OCI-LY3 (cell line): Measurements from ENCODE around the gene OXTR.
A peak's percentile ranks its signal among the peaks of the same experiment; 100 is the strongest.

Experiments used
- H2AFZ ChIP-seq: fragments of 200-600, 300-600 bp; shearing (Covaris generic); 2 replicates; pipeline ENCODE4 v1.6.0; 2014; ENCODE audit warnings: antibody characterized with exemption, low read depth, low read length
- H3K27ac ChIP-seq: fragments of 200-600, 300-600 bp; sonication (generic); 2 replicates; pipeline ENCODE4 v1.5.1; 2014; ENCODE audit warnings: mild to moderate bottlenecking, low read length, moderate library complexity, mixed read lengths
- H3K27me3 ChIP-seq: fragments of 200-600, 300-600 bp; sonication (generic); 2 replicates; pipeline ENCODE4 v1.6.1; 2014; ENCODE audit warnings: low read depth, low read length, mixed read lengths
- H3K36me3 ChIP-seq: fragments of 200-600, 300-600 bp; sonication (generic); replicated peaks from 2 replicates; pipeline ENCODE3; 2014; ENCODE audit warnings: low read depth, low read length, mixed read lengths
- H3K4me1 ChIP-seq: fragments of 300-600, 200-600 bp; sonication (generic); 2 replicates; pipeline ENCODE4 v1.6.1; 2014; ENCODE audit warnings: low read length, mixed read lengths
- H3K4me2 ChIP-seq: fragments of 200-600, 300-600 bp; sonication (generic); 2 replicates; pipeline ENCODE4 v1.6.1; 2014; ENCODE audit warnings: low read length, mixed read lengths
- H3K4me3 ChIP-seq: fragments of 300-600, 200-600 bp; sonication (generic); 2 replicates; pipeline ENCODE4 v1.5.1; 2014; ENCODE audit warnings: antibody characterized with exemption, mild to moderate bottlenecking, low read length, moderate library complexity
- H3K79me2 ChIP-seq: fragments of 300-600, 200-600 bp; shearing (Covaris generic); 2 replicates; pipeline ENCODE4 v1.6.1; 2014; ENCODE audit warnings: mild to moderate bottlenecking, low read length, mixed read lengths
- H3K9ac ChIP-seq: fragments of 300-600, 200-600 bp; shearing (Covaris generic); 2 replicates; pipeline ENCODE4 v1.6.0; 2014; ENCODE audit warnings: mild to moderate bottlenecking, low read length, moderate library complexity
- H3K9me3 ChIP-seq: fragments of 200-600, 300-600 bp; shearing (Covaris generic); 2 replicates; pipeline ENCODE4 v1.6.1; 2014; ENCODE audit warnings: low read length, mixed read lengths; ENCODE audit not compliant: insufficient read depth
- H4K20me1 ChIP-seq: fragments of 200-600, 300-600 bp; sonication (generic); 2 replicates; pipeline ENCODE4 v1.6.1; 2016; ENCODE audit warnings: low read length, mixed read lengths; ENCODE audit not compliant: insufficient read depth
- EZH2phosphoT487 ChIP-seq: fragments of 200-600 bp; shearing (Covaris generic); IDR thresholded peaks from 2 replicates; pipeline ENCODE4 v1.6.1; 2018; ENCODE audit warnings: antibody characterized with exemption, mixed run types, low read depth
- TF ChIP-seq, protein P1 (sequence below): fragments of 200-600, 300-600 bp; sonication (generic); IDR thresholded peaks from 2 replicates; pipeline ENCODE4 v1.5.1; 2014; ENCODE audit warnings: antibody characterized with exemption, low read length, low read depth

Gene OXTR

DNA sequence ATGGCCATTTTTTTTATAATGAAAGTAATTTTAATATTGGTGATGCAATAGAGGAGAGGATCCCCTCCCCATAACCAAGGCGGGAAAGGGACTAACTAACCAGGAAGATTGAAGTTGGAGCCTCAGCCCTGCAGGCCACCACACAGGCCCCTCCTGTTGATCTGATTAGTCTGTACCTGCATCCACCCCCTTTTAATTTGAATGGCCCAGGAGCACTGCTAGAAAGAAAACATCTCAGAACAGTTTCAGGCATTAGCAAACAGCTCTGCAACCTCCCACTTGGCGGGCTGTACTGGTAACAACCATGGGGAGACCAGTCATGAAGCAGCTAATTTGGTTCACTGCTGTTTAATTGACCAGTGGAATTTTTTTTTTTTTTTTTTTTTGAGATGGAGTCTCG is 25.5 kb downstream of the OXTR start:
- TF ChIP-seq, protein P1, sequence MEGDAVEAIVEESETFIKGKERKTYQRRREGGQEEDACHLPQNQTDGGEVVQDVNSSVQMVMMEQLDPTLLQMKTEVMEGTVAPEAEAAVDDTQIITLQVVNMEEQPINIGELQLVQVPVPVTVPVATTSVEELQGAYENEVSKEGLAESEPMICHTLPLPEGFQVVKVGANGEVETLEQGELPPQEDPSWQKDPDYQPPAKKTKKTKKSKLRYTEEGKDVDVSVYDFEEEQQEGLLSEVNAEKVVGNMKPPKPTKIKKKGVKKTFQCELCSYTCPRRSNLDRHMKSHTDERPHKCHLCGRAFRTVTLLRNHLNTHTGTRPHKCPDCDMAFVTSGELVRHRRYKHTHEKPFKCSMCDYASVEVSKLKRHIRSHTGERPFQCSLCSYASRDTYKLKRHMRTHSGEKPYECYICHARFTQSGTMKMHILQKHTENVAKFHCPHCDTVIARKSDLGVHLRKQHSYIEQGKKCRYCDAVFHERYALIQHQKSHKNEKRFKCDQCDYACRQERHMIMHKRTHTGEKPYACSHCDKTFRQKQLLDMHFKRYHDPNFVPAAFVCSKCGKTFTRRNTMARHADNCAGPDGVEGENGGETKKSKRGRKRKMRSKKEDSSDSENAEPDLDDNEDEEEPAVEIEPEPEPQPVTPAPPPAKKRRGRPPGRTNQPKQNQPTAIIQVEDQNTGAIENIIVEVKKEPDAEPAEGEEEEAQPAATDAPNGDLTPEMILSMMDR = no peak
- TF ChIP-seq EZH2phosphoT487 = no peak
- H3K9ac ChIP-seq = no peak overlapping the region
- no peaks in the 10 kb centered on the region for H3K79me2 ChIP-seq
- H3K36me3 ChIP-seq = no peaks in the 10 kb centered on the region
- peaks cover 7% of the 10 kb centered on the region; the same call in 1 of the 2 replicates for H3K4me1 ChIP-seq
- no peaks in the 10 kb centered on the region for H4K20me1 ChIP-seq
- H2AFZ ChIP-seq = no peak overlapping the region
- H3K4me3 ChIP-seq = no peak overlapping the region
- H3K9me3 ChIP-seq = no peaks in the 10 kb centered on the region
- no peak overlapping the region for H3K27ac ChIP-seq
- no peak overlapping the region for H3K4me2 ChIP-seq
- no peaks in the 10 kb centered on the region for H3K27me3 ChIP-seq

DNA sequence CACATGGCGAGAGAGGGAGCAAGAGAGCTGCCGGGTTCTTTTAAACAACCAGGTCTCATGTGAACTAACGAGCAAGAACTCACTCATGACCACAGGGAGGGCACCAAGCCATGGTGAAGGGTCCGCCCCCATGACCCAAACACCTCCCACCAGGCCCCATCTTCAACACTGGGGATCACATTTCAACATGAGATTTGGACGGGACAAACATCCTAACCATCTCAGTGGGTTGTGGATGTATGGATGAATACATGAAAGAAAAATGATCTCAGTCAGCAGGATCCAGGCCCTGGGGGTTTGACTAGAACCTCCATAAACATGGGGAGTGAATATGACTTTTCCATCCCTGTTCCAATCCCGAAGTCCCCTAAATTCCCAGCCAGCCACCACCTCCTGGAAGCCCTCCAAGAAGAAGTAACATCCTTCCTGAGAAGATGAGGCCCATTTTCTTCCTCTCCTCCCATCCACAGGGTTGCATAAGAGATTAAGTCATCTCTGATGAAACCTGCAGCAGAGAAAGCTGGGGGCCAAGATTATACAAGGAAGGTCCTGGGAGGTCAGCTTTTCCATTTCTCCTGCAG is 26.3 kb downstream of the OXTR start:
- H3K27ac ChIP-seq = no peak overlapping the region
- H2AFZ ChIP-seq = peak overlapping the region; percentile 23; the same call in 1 of the 2 replicates
- H3K4me1 ChIP-seq = peaks cover 7% of the 10 kb centered on the region; the same call in 1 of the 2 replicates

DNA sequence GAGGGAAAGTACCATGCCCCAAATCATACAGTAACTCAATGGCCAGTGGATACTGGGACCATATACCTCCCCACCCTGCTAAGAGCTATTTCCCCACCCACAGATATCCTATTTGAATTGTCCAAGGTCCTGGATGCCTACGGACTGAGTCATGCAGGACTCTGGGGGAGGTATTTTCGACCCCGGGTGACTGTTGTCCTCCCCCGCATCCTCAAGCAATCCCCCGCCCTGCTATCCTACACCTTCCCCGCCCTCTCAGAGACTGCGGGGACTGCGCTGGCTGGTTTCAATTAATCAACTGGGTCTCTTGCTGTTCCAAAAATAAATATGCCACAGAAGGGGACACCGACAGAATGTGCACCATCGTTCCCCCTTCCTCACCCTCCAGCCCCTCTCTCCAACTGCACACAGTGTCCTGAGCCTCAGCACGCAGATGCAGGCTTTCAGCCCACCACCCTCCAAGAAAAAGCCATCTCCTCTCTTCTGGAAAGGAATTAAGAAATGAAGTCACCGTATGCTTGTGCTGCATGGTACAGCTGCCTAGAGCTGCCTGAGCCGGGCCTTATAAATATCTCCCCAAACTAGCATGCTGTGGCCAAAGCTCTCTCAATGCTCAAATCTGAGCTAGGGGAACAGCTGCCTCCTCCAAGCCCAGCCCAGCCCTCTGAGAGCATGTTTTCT is 27.7 kb downstream of the OXTR start:
- no peak overlapping the region for H3K9ac ChIP-seq
- no peaks in the 10 kb centered on the region for H4K20me1 ChIP-seq
- no peaks in the 10 kb centered on the region for H3K79me2 ChIP-seq
- no peaks in the 10 kb centered on the region for H3K9me3 ChIP-seq
- no peak overlapping the region for H3K27ac ChIP-seq
- no peaks in the 10 kb centered on the region for H3K36me3 ChIP-seq
- TF ChIP-seq, protein P1 = no peak
- no peak for TF ChIP-seq EZH2phosphoT487
- H3K4me3 ChIP-seq = no peak overlapping the region
- H3K27me3 ChIP-seq = no peaks in the 10 kb centered on the region
- no peak overlapping the region for H3K4me2 ChIP-seq
- no peak overlapping the region for H2AFZ ChIP-seq
- H3K4me1 ChIP-seq = peaks cover 7% of the 10 kb centered on the region; the same call in 1 of the 2 replicates

More for the DNA sequence above, 26.3 kb downstream of the OXTR start:
- Histone ChIP-seq H3K36me3 (no peaks in the 10 kb centered on the region), H3K4me2 (no peak overlapping the region), H3K79me2 (no peaks in the 10 kb centered on the region), H3K9ac (no peak overlapping the region), H3K27me3 (no peaks in the 10 kb centered on the region), H3K9me3 (no peaks in the 10 kb centered on the region), H4K20me1 (no peaks in the 10 kb centered on the region), H3K4me3 (no peak overlapping the region)
- TF ChIP-seq EZH2phosphoT487 = no peak
- TF ChIP-seq, protein P1 = 0 out of 2 replicates have a peak, but pooled peaks have one; percentile 16

DNA sequence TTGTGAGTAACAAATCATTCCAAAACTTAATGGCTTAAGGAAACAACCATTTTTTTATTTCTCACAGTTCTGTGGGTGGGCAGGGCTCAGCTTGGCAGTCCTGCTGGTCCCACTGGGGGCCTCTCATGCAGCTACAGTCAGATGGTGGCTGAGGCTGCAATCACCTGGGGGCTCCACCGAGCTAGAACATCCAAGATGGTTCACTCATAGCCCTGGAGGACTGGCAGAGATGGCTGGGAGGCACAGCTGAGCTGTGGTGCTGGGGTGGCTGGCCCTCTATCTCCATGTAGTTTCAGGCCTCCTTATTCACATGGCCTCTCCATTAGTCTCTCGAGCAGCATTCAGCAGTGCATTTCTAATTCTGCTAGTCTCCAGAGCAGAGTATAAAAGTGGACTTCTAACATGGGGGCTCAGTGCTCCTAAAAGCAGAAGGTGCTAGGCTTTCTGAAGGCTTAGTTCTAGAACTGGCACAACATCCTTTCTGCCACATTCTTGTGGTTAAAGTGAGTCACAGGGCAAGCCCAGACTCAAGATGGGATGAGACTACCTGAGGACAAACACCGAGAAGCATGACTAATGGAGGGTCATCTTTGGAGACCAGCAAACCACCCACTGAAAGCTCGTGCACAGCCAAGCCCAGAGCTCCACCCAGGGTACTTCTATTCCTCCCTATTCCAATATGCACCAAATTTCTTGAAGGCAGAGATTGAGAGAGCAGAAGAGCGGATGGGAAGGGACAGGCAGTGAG is 29.5 kb downstream of the OXTR start:
- no peak overlapping the region for H3K4me3 ChIP-seq
- H3K4me2 ChIP-seq = no peak overlapping the region; the same call in 1 of the 2 replicates
- peaks cover 7% of the 10 kb centered on the region; the same call in 1 of the 2 replicates for H3K4me1 ChIP-seq
- no peaks in the 10 kb centered on the region for H3K79me2 ChIP-seq
- no peak for TF ChIP-seq EZH2phosphoT487
- TF ChIP-seq, protein P1 = no peak
- H3K9ac ChIP-seq = no peak overlapping the region
- no peaks in the 10 kb centered on the region for H4K20me1 ChIP-seq
- H2AFZ ChIP-seq = no peak overlapping the region
- no peak overlapping the region for H3K27ac ChIP-seq
- no peaks in the 10 kb centered on the region for H3K36me3 ChIP-seq
- no peaks in the 10 kb centered on the region for H3K27me3 ChIP-seq
- no peaks in the 10 kb centered on the region for H3K9me3 ChIP-seq
